Uterus (tissue), 4 donors: ENCODE data around the gene ZNF579. TPM values are rescaled to one million over a fixed set of nuclear protein-coding genes. Genes with fewer than 3 reads are reported as not detected.

Experiments used
- DNase-seq, 2 donors: peaks; one replicate each; pipeline ENCODE4 v3.0.0-alpha.2; 2019 to 2020
- H3K27ac ChIP-seq, 2 donors: fragments of 200-600 bp; sonication (generic); 1 replicate in 1 of 2; 2 replicates in 1 of 2; pipeline ENCODE4 v1.5.1; 2016 to 2018
- H3K27me3 ChIP-seq, 2 donors: fragments of 200-600 bp; sonication (generic); one replicate each; pipeline ENCODE4 v1.5.1; 2018 to 2019; ENCODE audit warnings: control low read depth in 1 of 2
- H3K36me3 ChIP-seq, 2 donors: fragments of 200-600 bp; sonication (generic); one replicate each; pipeline ENCODE4 v1.5.1; 2019; ENCODE audit warnings: control low read depth in 1 of 2
- H3K4me1 ChIP-seq, 2 donors: fragments of 200-600 bp; sonication (generic); one replicate each; pipeline ENCODE4 v1.5.1; 2018 to 2019; ENCODE audit warnings: control low read depth in 1 of 2
- H3K4me3 ChIP-seq, 2 donors: fragments of 200-600 bp; sonication (generic); 1 replicate in 1 of 2; 2 replicates in 1 of 2; pipeline ENCODE4 v1.5.1; 2018 to 2019; ENCODE audit warnings: mild to moderate bottlenecking in 1 of 2
- H3K9me3 ChIP-seq, 2 donors: fragments of 200-600 bp; sonication (generic); one replicate each; pipeline ENCODE4 v1.5.1; 2019; ENCODE audit warnings: control low read depth in 1 of 2
- POLR2A ChIP-seq, 2 donors: fragments of 450-650 bp; IDR thresholded peaks; one replicate each; pipeline ENCODE4 v1.6.1; 2016; ENCODE audit warnings: antibody characterized with exemption in 2 of 2, mild to moderate bottlenecking in 1 of 2, moderate library complexity in 1 of 2
- intact Hi-C: fragments of 100-400 bp; cut with DNase I; formaldehyde crosslinking; loops from one replicate; pipeline ENCODE4 v1.15.1; 2023; ENCODE audit warnings: low total_unique reads
- total RNA-seq, 4 donors: library from RNA; depleted of rRNA in 3 of 4; stranded (reverse); fragments of >200 nt in 3 of 4; gene quantifications; one replicate each; pipeline versions ENCODE4 v1.1.0 to v1.2.4, GENCODE V29; 2014 to 2023
- TF ChIP-seq, protein P1 (sequence below), 4 experiments: fragments of 200-600 bp in 2 of 4; fragments of 450-650 bp in 2 of 4; sonication (generic) in 2 of 4; IDR thresholded peaks; one replicate each; pipeline ENCODE4 v1.5.1; 2016 to 2019; ENCODE audit warnings: antibody characterized with exemption in 4 of 4, mild to moderate bottlenecking in 2 of 4, moderate library complexity in 1 of 4
- donor health status: DM: yes; HTN: yes; CAD: no.

The ZNF579 gene
- total RNA-seq, 4 donors from 2014 or later = 4.4 to 21.9 TPM; not detected in 2

DNA sequence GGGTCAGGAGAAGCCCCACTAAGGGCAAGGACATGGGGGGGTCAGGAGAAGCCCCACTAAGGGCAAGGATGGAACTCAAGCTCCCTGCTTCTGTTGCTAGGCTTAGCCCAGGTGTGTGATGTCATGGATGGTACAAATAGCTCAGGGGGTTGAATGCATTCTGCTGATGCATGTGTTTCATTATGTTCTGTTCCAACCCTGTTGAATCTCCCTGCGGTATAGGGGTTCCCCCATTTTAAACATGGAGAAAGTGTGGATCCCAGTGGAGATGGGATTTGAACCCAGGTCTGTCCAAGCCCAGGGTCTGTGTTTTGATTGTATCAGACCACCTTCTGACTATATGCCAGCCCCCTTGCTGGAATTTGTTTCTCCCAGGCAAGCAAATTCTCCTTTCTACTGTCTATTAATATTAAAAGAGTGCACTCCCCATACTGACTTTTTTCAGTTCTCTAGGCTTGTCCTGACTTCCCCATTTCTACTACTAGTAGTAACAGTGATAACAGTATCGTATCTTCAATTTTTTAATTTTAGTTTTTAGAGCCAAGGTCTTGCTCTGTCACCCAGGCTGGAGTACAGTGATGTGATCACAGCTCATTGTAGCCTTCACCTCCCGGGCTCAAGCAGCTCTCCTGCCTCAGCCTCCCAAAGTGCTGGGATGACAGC lies 31.5 kb upstream of the ZNF579 start:
- no peak for DNase-seq
- intact Hi-C loops = no loop called here
- no peak for TF ChIP-seq POLR2A (IDR thresholded peaks at IDR 0.05)
- TF ChIP-seq, protein P1, sequence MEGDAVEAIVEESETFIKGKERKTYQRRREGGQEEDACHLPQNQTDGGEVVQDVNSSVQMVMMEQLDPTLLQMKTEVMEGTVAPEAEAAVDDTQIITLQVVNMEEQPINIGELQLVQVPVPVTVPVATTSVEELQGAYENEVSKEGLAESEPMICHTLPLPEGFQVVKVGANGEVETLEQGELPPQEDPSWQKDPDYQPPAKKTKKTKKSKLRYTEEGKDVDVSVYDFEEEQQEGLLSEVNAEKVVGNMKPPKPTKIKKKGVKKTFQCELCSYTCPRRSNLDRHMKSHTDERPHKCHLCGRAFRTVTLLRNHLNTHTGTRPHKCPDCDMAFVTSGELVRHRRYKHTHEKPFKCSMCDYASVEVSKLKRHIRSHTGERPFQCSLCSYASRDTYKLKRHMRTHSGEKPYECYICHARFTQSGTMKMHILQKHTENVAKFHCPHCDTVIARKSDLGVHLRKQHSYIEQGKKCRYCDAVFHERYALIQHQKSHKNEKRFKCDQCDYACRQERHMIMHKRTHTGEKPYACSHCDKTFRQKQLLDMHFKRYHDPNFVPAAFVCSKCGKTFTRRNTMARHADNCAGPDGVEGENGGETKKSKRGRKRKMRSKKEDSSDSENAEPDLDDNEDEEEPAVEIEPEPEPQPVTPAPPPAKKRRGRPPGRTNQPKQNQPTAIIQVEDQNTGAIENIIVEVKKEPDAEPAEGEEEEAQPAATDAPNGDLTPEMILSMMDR (IDR thresholded peaks at IDR 0.05) = no peak
- Histone ChIP-seq H3K9me3 (no peaks in the 10 kb centered on the region), H3K27me3 (no peaks in the 10 kb centered on the region), H3K27ac (no peak overlapping the region), H3K36me3 (no peaks in the 10 kb centered on the region), H3K4me3 (no peak overlapping the region), H3K4me1 (no peaks in the 10 kb centered on the region)

DNA sequence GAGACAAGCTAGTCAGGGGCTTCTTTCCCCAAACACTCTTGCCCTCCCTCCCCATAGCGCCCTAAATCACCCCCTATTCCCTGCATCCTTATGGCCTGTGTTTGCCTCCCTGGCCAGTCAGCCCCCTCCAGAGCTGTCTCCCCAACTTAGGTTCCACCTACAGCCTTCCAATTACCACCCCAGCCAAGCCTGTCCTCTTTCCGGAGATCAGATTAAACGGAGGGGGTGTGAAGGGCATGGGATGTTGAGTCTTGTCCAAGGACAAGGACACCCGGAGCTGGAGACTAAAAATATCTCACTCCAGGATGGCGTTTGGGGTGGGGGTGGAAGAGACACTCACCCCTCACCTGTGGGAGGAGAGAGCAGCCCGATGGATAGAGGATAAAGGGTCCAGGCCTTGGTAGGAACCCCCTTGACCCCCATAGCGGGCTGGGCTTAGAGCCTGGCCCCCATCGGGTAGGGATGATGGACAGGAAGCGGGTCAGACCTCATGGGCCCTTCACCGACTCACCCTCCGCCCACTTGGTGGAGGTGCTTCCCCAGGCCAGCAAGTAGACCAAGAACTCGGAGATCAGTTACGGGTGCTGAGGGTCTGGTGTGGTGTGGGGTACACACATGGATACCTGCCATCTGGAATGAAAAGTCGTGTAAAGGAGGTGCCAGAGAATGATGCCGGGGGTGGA lies 30.8 kb upstream of the ZNF579 start:
- Histone ChIP-seq H3K9me3 (no peaks in the 10 kb centered on the region), H3K4me1 (no peaks in the 10 kb centered on the region), H3K4me3 (no peak overlapping the region), H3K27ac (no peak overlapping the region), H3K36me3 (no peaks in the 10 kb centered on the region), H3K27me3 (no peaks in the 10 kb centered on the region)
- TF ChIP-seq POLR2A (IDR thresholded peaks at IDR 0.05) = no peak
- TF ChIP-seq, protein P1 (IDR thresholded peaks at IDR 0.05) = no peak
- DNase-seq = no peak
- intact Hi-C loops = no loop called here

DNA sequence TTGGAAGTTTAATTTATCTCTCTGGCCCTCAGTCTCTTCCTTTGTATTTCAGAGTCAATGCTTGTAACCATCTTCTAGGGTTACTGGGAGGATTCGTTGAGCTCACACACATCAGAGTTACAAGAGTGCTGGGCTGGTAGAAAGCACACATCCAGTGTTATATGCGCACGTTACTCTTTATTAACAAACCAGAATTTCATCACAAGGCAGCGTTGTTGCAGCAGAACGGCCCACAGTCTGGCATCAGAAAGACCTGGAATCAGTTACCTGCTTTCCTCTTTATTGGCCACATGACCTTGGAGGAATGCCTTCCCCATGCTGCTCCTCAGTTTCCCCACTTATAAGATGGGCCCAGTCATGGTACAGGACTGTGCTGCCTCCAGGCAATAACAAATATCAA lies 28.7 kb upstream of the ZNF579 start:
- TF ChIP-seq, protein P1 (IDR thresholded peaks at IDR 0.05) = no peak
- TF ChIP-seq POLR2A (IDR thresholded peaks at IDR 0.05) = no peak
- intact Hi-C loops = loop anchor here (10.0 kb wide), 1 partner anchor 95 kb away; no protein-coding TSS in a partner anchor
- no peaks in the 10 kb centered on the region for H3K36me3 ChIP-seq
- no peaks in the 10 kb centered on the region for H3K9me3 ChIP-seq
- no peak overlapping the region for H3K4me3 ChIP-seq
- H3K27me3 ChIP-seq = no peaks in the 10 kb centered on the region
- DNase-seq = no peak
- peaks cover 0 to 5% of the 10 kb centered on the region in 2 donors for H3K4me1 ChIP-seq
- H3K27ac ChIP-seq = no peak overlapping the region

DNA sequence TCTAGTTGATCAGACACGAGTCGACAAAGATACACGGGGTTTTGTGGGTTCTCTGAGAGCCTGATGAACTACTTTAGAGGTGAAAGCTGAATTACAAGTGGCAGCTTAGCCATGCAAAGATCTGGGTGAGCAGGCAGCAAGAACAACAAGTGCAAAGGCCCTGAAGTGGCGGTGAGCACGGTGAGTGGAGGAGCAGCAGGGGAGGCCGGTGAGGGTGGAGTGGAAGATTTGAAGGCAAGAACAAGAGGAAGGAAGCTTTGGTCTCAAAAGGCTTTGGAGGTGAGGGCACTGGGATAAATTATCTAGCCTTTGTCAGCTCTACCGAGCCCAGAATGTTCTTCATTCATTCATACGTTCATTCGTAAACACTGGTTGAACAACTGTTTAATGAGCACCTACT lies 26.2 kb upstream of the ZNF579 start:
- intact Hi-C loops = loop anchor here (10.0 kb wide), 1 partner anchor 92 kb away; no protein-coding TSS in a partner anchor
- Histone ChIP-seq H3K36me3 (no peaks in the 10 kb centered on the region), H3K4me1 (peaks cover 0 to 6% of the 10 kb centered on the region in 2 donors), H3K27ac (peak overlapping the region; percentile 94 to 98), H3K9me3 (no peaks in the 10 kb centered on the region), H3K4me3 (no peak overlapping the region), H3K27me3 (no peaks in the 10 kb centered on the region)
- no peak for DNase-seq
- TF ChIP-seq, protein P1 (IDR thresholded peaks at IDR 0.05) = no peak
- no peak for TF ChIP-seq POLR2A (IDR thresholded peaks at IDR 0.05)

DNA sequence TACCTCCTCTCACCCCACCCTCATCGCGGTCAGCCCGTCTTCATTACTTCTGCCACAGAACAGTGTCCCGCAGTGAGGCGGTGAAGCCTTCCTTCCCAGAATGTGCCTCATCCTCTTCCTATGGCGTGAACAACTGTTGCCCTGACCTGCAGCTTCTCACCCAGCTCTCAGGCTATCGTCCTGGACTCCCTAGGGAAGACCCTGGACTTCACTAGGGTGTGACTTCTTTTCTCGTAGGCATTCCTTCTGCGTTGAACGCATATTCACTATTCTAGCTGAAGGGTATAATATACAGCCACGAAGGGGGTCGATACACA lies 25.8 kb upstream of the ZNF579 start:
- Histone ChIP-seq H3K36me3 (no peaks in the 10 kb centered on the region), H3K4me1 (peaks cover 0 to 6% of the 10 kb centered on the region in 2 donors), H3K4me3 (peak overlapping the region; percentile 76 to 87), H3K27me3 (no peaks in the 10 kb centered on the region), H3K9me3 (no peaks in the 10 kb centered on the region), H3K27ac (peak overlapping the region; percentile 94 to 98)
- DNase-seq = no peak
- intact Hi-C loops = loop anchor here (10.0 kb wide), 1 partner anchor 92 kb away; no protein-coding TSS in a partner anchor
- TF ChIP-seq, protein P1 (IDR thresholded peaks at IDR 0.05) = no peak
- TF ChIP-seq POLR2A (IDR thresholded peaks at IDR 0.05) = no peak
